ENCODE results near the gene SPINK9.

SPINK9 gene

DNA sequence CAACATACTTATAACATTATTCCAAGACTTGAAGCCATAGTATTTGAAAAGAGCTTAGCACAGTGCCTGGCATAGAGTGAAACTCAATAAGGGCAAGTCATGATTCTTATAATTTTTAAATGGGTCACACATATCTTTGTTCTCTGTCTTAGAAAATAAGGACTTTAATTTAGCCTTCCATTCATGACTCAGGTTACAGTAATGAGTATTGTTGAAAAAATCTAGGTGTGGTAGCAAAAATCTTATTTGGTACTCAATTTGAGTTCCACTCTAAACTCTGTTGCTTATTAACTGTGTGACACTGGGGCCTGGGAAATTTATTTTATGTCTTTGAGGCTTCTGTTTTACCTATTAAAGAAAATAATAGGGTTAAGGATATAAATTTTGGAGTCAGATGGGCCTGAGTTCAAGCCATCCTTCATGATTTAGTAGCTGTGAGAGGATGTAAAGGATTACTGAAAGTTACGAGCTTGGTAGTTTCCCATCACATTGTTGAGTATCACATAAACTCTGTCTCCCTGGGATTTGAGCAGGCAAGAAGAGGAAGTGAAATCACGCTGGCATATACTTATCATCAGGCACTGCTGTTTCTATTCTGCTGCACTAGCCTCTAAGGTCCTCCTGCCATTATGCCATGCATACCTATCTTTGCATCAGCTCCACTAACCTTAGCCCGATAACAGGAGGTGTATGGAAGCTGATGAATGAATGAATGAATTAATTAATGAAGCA lies 1.5 kb downstream of the SPINK9 start:
- TF ChIP-seq, protein P1, sequence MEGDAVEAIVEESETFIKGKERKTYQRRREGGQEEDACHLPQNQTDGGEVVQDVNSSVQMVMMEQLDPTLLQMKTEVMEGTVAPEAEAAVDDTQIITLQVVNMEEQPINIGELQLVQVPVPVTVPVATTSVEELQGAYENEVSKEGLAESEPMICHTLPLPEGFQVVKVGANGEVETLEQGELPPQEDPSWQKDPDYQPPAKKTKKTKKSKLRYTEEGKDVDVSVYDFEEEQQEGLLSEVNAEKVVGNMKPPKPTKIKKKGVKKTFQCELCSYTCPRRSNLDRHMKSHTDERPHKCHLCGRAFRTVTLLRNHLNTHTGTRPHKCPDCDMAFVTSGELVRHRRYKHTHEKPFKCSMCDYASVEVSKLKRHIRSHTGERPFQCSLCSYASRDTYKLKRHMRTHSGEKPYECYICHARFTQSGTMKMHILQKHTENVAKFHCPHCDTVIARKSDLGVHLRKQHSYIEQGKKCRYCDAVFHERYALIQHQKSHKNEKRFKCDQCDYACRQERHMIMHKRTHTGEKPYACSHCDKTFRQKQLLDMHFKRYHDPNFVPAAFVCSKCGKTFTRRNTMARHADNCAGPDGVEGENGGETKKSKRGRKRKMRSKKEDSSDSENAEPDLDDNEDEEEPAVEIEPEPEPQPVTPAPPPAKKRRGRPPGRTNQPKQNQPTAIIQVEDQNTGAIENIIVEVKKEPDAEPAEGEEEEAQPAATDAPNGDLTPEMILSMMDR (conservative IDR thresholded peaks at IDR 0.05; ENCODE audit: low read depth, low read length): no peak
- H3K4me2 ChIP-seq: no peak overlapping the region
- H3K27me3 ChIP-seq (ENCODE audit: insufficient read depth, low read depth): no peaks in the 10 kb centered on the region
- no peaks in the 10 kb centered on the region for H4K20me1 ChIP-seq (ENCODE audit: insufficient read depth)
- no peak overlapping the region for H3K27ac ChIP-seq
- H3K4me1 ChIP-seq (ENCODE audit: low read depth, poor library complexity, severe bottlenecking): no peaks in the 10 kb centered on the region
- H2AFZ ChIP-seq (ENCODE audit: low read depth): no peak overlapping the region
- H3K4me3 ChIP-seq (IDR thresholded peaks at IDR 0.05; ENCODE audit: insufficient read depth, low read depth, low read length): no peak overlapping the region
- H3K9ac ChIP-seq: no peak overlapping the region
- H3K36me3 ChIP-seq (ENCODE audit: insufficient read depth): no peaks in the 10 kb centered on the region
- no peaks in the 10 kb centered on the region for H3K79me2 ChIP-seq (ENCODE audit: insufficient read depth, low read depth)

DNA sequence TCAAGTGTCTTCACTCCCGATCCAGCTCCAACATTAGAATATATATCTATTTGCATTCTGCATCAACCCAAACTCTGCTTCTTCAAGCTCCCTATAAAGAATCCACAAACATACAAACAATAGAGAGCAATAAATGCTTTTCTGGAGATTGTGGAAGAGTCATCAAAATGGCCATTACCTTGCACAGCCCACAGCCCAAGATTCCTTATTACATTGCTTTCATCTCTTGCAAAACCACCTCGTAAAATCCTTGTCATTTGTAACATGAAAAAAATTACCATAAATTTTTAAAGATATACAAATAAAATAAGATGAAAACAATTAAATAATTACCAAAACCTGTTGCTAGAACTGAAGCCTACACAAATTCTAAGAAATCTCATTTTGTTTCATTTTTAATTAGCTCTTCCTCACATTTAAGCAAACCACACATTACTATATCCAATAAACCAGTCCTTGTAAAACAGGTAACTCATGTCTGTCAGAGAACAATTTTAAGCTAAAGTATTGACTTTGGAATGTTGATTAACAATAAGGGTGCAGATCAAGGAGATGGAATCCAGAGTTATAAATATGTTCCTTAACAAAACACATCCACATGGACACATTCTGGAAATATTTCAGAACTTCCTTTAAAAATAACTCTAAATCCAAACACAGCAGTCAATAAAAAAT lies 7.1 kb downstream of the SPINK9 start:
- Histone ChIP-seq H3K9ac (no peak overlapping the region), H3K4me2 (no peak overlapping the region), H3K27ac (no peak overlapping the region), H3K27me3 (ENCODE audit: insufficient read depth, low read depth) (no peaks in the 10 kb centered on the region), H3K36me3 (ENCODE audit: insufficient read depth) (no peaks in the 10 kb centered on the region), H3K4me1 (ENCODE audit: low read depth, poor library complexity, severe bottlenecking) (no peaks in the 10 kb centered on the region), H3K79me2 (ENCODE audit: insufficient read depth, low read depth) (no peaks in the 10 kb centered on the region), H4K20me1 (ENCODE audit: insufficient read depth) (no peaks in the 10 kb centered on the region), H3K4me3 (IDR thresholded peaks at IDR 0.05; ENCODE audit: insufficient read depth, low read depth, low read length) (no peak overlapping the region), H2AFZ (ENCODE audit: low read depth) (no peak overlapping the region)
- TF ChIP-seq, protein P1 (conservative IDR thresholded peaks at IDR 0.05; ENCODE audit: low read depth, low read length): no peak

DNA sequence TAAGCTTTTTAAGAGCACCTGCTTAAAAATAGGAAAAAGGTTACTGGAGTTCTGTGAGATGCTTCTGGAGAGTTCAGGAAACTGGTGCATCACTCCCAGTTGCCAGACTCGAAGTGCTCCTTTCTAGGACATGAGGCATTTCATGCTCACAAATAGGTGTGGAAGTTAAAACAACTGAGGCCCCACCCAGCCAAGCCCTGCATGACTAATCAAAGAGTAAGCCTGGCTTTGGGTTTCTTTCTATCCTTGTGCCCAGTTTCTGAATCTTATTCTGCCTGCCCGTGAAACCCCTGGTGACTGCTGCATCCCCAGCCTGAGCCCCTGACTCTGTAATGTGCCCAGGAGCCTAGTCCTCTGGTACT lies 7.7 kb downstream of the SPINK9 start:
- TF ChIP-seq, protein P1 (conservative IDR thresholded peaks at IDR 0.05; ENCODE audit: low read depth, low read length): no peak
- no peak overlapping the region for H3K4me3 ChIP-seq (IDR thresholded peaks at IDR 0.05; ENCODE audit: insufficient read depth, low read depth, low read length)
- H3K36me3 ChIP-seq (ENCODE audit: insufficient read depth): no peaks in the 10 kb centered on the region
- no peak overlapping the region for H3K9ac ChIP-seq
- H3K4me1 ChIP-seq (ENCODE audit: low read depth, poor library complexity, severe bottlenecking): no peaks in the 10 kb centered on the region
- no peak overlapping the region for H3K4me2 ChIP-seq
- H3K27ac ChIP-seq: no peak overlapping the region
- H3K79me2 ChIP-seq (ENCODE audit: insufficient read depth, low read depth): no peaks in the 10 kb centered on the region
- H4K20me1 ChIP-seq (ENCODE audit: insufficient read depth): no peaks in the 10 kb centered on the region
- H2AFZ ChIP-seq (ENCODE audit: low read depth): no peak overlapping the region
- no peaks in the 10 kb centered on the region for H3K27me3 ChIP-seq (ENCODE audit: insufficient read depth, low read depth)

DNA sequence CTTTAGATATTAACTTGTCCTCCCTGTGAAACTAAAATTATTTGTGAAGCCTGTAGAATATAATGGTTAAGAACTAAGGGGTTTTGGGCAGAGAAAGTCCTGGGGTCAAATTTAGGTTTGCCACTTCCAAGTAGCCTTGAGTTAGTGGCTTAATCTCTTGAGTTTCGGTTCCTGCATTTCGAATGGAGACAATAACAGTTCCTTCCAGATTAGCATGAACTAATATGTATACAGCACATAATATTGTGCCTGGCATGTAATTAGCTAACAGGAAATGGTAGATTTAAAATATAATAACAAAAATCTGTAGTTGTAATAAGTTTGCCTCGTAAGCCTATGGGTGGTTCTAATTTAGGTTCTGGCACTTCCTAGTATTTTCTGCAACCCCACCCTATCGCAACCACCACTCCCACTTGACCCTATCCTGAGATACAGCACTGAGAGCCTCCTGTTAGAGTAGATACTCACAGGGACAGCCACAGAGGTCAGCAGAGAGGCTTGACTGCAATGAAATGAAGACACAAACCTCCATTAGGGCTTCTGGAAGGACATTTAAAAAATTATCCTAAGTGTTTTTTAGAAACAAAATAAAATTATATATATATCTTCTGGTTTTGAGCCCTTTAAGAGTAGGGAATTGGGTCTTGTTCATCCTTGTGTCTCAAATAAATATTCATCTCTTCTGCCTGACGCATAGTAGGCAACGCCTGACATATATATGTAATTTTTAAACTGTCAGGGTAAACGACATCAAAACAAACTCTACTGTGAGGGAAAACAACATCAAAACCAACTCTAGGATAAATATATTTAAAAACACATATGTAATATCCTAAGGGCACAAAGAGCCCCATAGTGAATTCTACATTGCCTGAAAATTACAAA lies 8.5 kb downstream of the SPINK9 start:
- Histone ChIP-seq H3K4me3 (IDR thresholded peaks at IDR 0.05; ENCODE audit: insufficient read depth, low read depth, low read length) (no peak overlapping the region), H3K27me3 (ENCODE audit: insufficient read depth, low read depth) (no peaks in the 10 kb centered on the region), H2AFZ (ENCODE audit: low read depth) (no peak overlapping the region), H3K36me3 (ENCODE audit: insufficient read depth) (no peaks in the 10 kb centered on the region), H3K27ac (no peak overlapping the region), H3K4me1 (ENCODE audit: low read depth, poor library complexity, severe bottlenecking) (no peaks in the 10 kb centered on the region), H3K79me2 (ENCODE audit: insufficient read depth, low read depth) (no peaks in the 10 kb centered on the region), H4K20me1 (ENCODE audit: insufficient read depth) (no peaks in the 10 kb centered on the region), H3K4me2 (no peak overlapping the region), H3K9ac (no peak overlapping the region)
- TF ChIP-seq, protein P1 (conservative IDR thresholded peaks at IDR 0.05; ENCODE audit: low read depth, low read length): no peak
